ENCODE measurements around the gene HPCAL1. TPM values are rescaled to one million over a fixed set of nuclear protein-coding genes. Genes with fewer than 3 reads are reported as not detected.

Gene HPCAL1
- total and polyA plus RNA-seq, 2 donors (not counting 3 experiments of a cell fraction or from before 2014, with no cell fraction given): 56.5 to 77.4 TPM

GRCh38 chr2:10469955-10470608 lies 167.4 kb downstream of the HPCAL1 start:
- ChIA-PET CTCF (no interaction called here), POLR2A (no interaction called here)
- FAIRE-seq (no peak), DNase-seq (ENCODE audit: low read depth, low spot score) (no peak)
- Histone ChIP-seq H3K9ac (replicated peaks; ENCODE audit: extremely low read depth, insufficient read depth, low read length) (no peak overlapping the region), H3K36me3 (ENCODE audit: control insufficient read depth in 2 of 2, extremely low read depth in 1 of 2, insufficient read depth in 2 of 2, low read length in 2 of 2) (no peaks in the 10 kb centered on the region), H3K4me1 (ENCODE audit: control insufficient read depth, extremely low read depth, insufficient read depth, low read length) (no peaks in the 10 kb centered on the region), H3K4me2 (ENCODE audit: insufficient read depth, low read length) (no peak overlapping the region), H3K27me3 (ENCODE audit: control insufficient read depth in 2 of 2, insufficient read depth in 2 of 2, low read length in 2 of 2) (peaks cover 2 to 3% of the 10 kb centered on the region in 2 experiments), H3K27ac (ENCODE audit: insufficient read depth, low read depth, low read length) (no peak overlapping the region), H2AFZ (ENCODE audit: low read depth, low read length) (no peak overlapping the region), H3K9me3 (replicated peaks; ENCODE audit: control insufficient read depth, insufficient read depth, low read length) (no peaks in the 10 kb centered on the region), H4K20me1 (replicated peaks; ENCODE audit: control insufficient read depth, extremely low read depth, insufficient read depth, low read length) (no peaks in the 10 kb centered on the region), H3K79me2 (ENCODE audit: control insufficient read depth, insufficient read depth, low read length) (no peaks in the 10 kb centered on the region), H3K9me1 (replicated peaks; ENCODE audit: control insufficient read depth, extremely low read depth, insufficient read depth, low read length) (no peaks in the 10 kb centered on the region), H3K4me3 (replicated peaks in 1 of 3; ENCODE audit: insufficient read depth in 1 of 3, low read depth in 1 of 3, low read length in 3 of 3) (no peak overlapping the region)
- TF ChIP-seq POLR2A (IDR thresholded peaks at IDR 0.05; ENCODE audit: low read depth, low read length): no peak
- TF ChIP-seq CTCF (IDR thresholded peaks at IDR 0.05; ENCODE audit: extremely low read depth in 1 of 2, insufficient read depth in 1 of 2, low read depth in 1 of 2, low read length in 2 of 2): no peak
- no peak for TF ChIP-seq FOS (IDR thresholded peaks at IDR 0.05; ENCODE audit: borderline replicate concordance, insufficient read depth, low read length)
- TF ChIP-seq GATA2 (IDR thresholded peaks at IDR 0.05; ENCODE audit: insufficient read depth, insufficient read length, low read depth, low read length): no peak
- no peak for TF ChIP-seq MYC (IDR thresholded peaks at IDR 0.05; ENCODE audit: low read depth, low read length)
- TF ChIP-seq MAX (IDR thresholded peaks at IDR 0.05; ENCODE audit: insufficient read depth, insufficient read length): no peak
- no peak for TF ChIP-seq JUN (IDR thresholded peaks at IDR 0.05; ENCODE audit: borderline replicate concordance, insufficient read depth, insufficient read length, low read depth)
- TF ChIP-seq POLR2AphosphoS5 (IDR thresholded peaks at IDR 0.05; ENCODE audit: insufficient read depth, low read depth, low read length): no peak
- TF ChIP-seq EZH2 (IDR thresholded peaks at IDR 0.05; ENCODE audit: borderline replicate concordance, low read depth, low read length, severe bottlenecking): no peak
- BruUV-seq (replicated peaks): no TSS peak
- dilution Hi-C loops (cut with MboI; ENCODE audit: extremely low pct_ligation_motif_present, low sequenced_read_pairs) (no loop called here), intact Hi-C loops (cut with micrococcal nuclease) (no loop called here)

All from endothelial cell of umbilical vein (primary cell).